HG02588 (cell line): Measurements from ENCODE around the gene SMARCC2.
A peak's percentile ranks its signal among the peaks of the same experiment; 100 is the strongest.

Source experiments
- ATAC-seq: cut with Tn5 transposase; IDR thresholded peaks from one replicate; pipeline ENCODE4 v1.9.1; 2021; ENCODE audit warnings: mild to moderate bottlenecking, moderate library complexity; ENCODE audit not compliant: unreplicated experiment

SMARCC2 gene

DNA sequence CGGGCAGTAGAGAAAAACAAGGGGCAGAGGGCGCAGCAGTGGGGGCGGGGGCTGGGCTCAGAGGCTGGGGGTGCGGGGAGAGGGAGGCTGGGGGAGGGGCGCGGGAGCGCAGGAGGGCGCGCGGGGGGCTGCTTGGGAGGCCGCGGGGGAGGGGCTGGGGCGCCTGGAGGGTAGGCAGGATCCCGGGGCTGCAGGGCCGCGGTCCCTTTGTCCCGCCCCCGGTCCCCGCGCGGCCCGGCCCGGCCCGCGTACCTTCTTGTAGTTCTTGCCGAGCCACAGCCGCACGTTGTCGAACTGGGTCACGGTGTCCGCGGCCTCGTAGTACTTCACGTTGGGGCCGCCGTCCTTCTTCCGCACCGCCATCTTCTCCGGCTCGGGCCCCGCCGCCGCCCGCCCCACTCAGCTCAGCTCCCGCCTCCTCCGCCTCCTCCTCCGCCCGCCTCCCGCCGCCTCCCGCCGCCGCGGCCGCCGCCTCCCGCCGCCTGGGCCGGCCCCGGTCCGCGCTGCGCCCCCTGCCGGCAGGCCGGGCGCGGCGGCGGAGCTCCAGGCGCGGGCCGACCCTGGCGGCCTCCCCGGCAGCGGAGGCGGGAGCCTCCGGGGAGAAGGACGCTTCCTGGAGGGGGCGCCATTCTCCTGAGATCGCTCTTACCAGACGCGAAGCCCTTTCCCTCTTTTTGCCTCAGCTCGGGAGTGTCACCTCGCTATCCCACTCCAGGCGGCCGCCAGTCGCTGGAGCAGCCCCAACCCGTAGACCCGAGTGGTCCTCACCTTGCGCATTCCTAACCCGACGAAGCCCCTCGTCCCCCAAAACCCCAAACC is at the start of gene SMARCC2:
Gene SMARCC2 (minus strand): TSS at position 385 of the 819 bp plus-strand sequence. CDS start 22 bp downstream, at position 363.
- peak; percentile 74 for ATAC-seq

DNA sequence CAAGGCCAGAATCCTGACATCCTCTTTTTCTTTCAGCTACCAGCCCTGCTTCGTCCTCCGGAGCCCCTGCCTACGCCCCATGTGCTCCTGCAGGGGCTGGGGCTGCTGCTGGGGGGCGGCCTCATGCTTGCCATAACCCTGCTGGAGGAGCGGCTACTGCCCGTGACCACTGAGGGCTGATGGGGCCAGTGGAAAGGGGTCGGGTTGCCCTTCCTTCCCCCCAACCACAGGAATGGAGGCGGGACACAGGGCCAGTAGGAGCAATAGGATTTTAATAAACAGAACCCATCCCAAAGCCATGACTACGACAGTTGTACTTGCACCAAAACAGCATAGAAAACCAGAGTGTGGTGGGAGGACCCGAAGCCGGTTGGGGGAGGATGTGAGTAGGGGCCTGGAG is 48.3 kb upstream of the SMARCC2 start:
- no peak for ATAC-seq

DNA sequence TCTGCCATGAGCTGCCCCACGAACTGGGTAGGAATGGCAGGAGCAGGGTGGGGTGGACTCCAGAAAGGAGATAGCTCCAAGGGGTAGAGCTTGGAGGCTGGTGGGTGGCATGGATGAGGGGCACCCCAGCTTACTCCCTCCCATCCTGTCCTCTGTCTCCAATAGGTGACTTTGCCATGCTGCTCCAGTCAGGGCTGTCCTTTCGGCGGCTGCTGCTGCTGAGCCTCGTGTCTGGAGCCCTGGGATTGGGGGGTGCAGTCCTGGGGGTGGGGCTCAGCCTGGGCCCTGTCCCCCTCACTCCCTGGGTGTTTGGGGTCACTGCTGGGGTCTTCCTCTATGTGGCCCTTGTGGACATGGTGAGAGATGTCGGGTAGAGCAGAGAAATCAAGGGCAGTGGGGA is 47.7 kb upstream of the SMARCC2 start:
- no peak for ATAC-seq

DNA sequence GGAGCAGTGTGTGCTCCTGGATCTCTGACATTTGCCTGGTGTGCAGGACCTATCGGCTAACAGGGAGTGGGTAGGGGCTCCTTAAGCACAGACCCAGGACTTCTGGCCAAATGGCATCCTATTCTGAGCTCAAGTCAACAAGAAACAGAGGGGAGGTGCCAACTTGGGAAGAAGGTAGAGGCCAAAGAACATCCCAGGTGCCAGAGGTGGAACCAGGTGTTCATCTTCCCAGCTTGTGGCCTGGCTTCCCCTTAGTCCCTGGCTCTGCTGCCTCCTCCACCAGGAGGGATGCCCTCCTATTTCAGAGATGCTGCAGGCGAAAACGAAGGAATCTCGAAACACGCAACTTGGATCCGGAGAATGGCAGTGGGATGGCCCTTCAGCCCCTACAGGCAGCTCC is 46.8 kb upstream of the SMARCC2 start:
- no peak for ATAC-seq

DNA sequence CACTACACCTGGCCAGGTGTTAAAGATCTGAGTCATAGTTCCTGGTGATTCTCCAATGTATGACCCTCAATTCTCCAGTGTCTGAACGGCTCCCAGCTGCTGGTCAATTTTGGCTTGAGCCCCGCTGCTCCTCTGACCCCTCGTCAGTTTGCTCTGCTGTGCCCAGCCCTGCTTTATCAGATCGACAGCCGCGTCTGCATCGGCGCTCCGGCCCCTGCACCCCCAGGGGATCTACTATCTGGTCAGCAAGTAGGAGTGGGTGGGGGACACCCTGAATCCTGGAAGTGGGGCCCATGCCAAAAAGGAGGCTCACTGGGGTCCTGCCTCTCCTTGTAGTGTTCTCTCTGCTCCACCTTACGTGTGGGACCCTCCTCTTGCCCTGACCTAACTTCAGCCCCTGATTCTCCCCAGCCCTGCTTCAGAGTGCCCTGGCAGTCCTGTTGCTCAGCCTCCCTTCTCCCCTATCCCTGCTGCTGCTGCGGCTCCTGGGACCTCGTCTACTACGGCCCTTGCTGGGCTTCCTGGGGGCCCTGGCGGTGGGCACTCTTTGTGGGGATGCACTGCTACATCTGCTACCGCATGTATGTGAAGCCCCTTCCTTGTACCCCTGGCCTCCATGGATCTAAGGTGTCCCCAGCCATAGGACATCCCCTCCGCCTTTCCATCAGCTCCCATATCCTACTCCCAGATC is 45.6 kb upstream of the SMARCC2 start:
- no peak for ATAC-seq

DNA sequence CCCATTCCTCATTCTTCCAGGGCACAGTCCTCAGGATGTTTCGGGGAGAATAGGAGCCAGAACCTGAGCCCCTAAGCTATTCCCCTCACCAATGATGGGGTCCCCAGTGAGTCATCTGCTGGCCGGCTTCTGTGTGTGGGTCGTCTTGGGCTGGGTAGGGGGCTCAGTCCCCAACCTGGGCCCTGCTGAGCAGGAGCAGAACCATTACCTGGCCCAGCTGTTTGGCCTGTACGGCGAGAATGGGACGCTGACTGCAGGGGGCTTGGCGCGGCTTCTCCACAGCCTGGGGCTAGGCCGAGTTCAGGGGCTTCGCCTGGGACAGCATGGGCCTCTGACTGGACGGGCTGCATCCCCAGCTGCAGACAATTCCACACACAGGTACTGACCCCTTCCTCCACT is 41.9 kb upstream of the SMARCC2 start:
- no peak for ATAC-seq

DNA sequence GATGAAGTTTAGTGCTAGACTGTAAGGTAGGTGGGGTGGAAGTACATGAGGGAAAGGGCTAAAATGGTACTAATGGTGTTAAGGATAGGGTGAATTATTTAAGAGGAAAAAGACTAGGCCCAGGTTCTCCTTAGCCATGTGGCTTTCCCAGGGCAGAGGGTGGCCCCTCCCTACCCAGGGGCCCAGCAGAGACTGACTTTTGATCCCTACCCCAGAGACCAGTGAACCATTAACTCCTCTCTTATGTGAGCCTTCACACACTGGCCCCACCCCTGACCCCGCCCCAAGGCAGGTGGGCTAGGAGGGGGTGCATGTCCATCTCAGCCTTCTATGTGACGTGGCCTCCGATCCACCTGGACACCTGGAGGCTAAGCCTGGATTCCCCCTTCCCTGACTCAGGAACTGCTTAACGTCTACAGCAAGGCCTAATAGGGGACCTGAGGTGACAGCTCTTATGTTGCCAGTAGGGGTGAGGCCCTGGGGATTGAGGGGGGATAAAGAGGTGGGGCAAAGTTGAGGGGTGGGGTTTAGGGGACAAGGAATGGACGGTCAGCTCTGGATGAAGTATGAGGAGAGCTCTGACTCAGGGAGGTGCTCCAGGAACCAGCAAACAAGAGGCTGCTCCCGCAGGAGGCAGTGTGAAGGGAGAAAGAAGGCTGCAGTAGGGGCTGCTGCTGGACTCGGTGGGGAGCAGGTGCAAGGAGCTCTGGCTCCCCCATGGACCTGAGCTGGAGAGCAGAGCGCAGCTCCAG is 41.3 kb upstream of the SMARCC2 start:
- ATAC-seq: no peak

DNA sequence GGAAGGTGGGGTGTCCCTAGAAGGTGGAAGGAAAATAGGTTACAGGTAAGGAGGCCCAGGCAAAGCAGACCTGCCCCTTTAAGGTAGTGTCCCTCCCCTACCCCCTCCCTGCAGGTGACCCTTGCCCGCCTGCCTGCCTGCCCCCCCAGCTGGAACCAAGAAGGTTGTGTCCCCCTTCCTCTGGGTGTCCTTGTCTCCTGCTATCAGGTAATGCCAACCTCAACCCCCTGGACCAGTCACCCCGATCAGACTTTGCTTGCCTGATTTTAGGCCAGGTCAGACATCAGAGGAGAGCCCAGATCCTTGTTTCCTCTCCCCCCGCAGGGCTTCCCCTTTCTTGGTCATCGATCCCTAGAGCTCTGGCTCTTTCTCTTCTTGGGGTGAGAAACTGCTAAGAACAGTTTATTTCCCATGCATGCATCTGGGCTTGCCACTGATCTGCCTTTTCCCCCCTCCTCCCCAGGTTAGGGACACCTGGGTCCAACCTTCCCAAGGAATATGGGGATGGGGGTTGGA is 40.7 kb upstream of the SMARCC2 start, which contains the start of gene SLC39A5:
Gene SLC39A5 (plus strand): TSS at position 136 of the 516 bp plus-strand sequence. CDS start 1,224 bp downstream, outside the sequence.
- ATAC-seq: no peak

DNA sequence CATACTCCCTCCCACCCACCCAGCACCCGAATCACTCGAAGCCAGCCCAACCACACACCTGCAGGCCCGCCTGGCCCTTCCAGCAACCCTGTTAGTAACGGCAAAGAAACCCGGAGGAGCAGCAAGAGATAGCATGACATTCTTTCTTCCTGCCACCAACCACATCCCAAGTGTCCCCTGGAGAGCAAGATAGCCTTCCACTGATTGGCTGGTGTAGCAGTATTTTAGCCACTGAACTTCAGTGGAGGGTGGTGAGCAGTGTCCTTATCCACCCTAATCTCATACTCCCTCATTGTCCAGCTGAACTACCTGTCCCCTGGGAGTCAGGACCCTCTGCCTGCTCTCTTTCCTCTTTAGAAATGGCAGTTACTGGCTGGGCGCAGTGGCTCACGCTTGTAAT is 39.8 kb upstream of the SMARCC2 start:
- no peak for ATAC-seq

DNA sequence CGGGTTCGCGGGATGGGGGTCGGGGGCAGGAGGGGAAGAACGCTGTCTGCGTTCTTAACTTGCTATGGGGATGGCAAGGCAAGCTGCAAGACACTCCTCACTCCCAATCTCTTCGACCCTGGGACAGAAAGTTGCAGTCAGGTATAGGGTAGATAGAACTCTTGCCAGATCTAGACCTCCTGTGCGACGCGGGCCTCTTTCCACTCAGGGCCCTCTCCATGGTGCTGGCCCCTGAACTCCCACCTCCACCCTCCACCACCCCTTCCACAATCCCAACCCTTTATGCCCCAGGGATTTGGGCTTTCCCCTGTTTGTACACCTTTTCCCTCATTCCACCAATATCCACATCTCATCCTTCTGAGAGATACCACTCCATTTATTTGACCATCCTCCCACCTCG is 35.7 kb upstream of the SMARCC2 start:
- no peak for ATAC-seq

DNA sequence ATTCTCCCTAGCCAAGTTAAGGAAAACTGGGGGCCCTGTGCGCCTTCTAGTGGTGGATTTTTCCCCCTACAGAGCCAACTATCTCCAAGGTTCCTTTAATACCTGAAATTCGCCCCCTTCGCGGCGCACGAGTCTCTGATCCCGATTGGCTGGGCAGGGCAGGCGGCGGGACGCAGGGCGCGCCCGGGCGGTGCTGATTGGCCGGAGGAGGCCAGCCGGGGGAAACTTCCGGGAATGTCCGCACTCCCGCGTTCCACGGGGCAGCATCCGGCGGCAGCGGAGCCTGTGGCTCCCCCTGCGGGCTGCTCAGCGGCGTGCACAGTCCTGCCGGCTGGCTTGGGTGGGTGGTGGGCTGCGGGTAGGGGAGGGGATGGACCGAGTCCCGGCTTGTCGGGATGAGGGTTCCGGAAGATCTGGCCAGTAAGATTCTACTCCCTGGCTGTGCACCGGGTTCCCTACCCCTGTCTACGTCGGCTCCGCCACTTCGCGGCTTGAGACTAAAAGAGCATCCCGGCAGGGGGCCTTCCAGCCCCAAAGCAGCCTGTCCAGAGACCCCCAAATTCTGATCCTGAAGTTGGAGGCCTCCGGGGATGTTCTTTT is 34.9 kb upstream of the SMARCC2 start, which contains the start of gene NABP2:
Gene NABP2 (plus strand): TSS at position 241 of the 600 bp plus-strand sequence. CDS start 515 bp downstream, outside the sequence.
- peak; percentile 75 for ATAC-seq

DNA sequence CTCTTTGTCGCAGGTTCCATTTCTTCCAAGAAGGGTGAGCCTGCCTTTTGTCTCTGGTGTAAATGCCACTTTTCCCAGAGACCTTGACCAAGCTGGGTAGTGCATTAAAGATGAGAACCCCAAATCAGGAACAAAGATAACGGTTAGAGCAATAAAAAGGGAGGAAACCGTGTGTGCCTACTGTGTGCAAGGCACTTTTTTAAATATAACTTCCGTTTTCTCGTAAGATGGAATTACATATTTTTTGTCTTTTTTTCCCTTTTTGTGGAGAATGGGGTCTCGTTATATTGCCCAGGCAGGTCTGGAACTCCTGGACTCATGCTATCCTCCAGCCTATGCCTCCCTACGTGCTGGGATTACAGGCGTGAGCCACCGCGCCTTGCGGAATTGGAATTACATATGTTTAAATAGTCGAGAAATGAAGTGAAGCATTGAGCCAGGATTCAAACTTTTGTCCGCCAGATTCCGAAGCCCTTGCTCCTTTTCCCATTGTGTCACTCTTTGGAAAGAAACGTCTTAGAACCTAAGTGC is 34.4 kb upstream of the SMARCC2 start:
- no peak for ATAC-seq

DNA sequence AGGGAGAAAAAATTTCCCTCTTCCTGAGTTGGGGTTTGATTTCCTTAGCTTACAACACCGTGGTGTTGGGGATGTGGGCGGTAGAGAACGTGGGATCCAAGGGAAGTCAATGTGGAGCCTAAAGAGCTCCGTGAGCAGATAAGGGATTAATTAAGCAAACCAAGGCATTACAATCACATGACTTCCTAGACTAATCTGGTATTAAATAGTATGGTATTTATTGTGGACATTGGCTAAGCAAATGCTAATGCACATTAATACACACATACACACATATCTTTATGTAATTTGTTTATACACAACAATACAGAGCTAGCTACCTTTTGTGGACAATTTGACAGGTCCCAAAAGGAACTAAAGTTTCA is 33.2 kb upstream of the SMARCC2 start:
- no peak for ATAC-seq

DNA sequence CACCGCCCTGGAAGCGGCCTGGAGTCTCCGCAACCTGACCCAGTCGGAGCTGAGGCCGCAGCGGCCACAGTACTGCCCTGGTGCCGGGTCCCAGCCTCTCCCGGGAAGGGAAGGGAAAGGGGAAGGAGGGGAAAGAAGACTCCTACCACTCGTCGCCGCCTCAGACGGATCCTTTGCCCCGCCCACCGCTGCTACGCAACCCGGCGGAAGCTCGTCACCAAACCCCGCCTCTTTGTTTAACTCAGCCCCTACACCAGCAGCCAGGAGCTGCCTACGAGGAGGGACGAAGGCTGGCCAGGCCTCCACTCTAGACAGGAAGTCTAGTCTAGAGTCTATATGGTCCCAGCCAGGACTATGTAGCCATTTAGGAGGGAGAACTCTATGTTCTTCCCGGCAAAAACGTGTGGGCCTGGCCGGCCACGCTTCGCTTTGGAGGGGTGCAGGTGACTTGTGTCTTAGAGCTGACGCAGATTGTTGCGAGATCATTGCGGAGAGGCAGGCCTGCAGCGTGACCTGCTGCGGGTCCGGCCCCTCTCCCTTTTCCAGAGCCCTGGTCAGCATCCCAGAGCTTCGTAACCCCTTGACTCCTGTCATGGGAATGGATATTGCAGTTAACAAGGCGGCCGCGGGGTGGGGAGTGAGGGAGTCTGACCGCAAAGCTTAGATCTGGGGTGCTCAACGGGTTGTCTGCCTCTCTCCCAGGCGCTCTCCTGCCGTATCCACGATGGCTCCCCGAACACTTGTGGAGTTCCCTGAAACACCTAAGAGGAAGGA is 32.7 kb upstream of the SMARCC2 start, which contains the start of gene RNF41:
Gene RNF41 (minus strand): TSS at position 166 of the 774 bp plus-strand sequence. CDS start 7,875 bp downstream, outside the sequence.
- peak; percentile 69 for ATAC-seq

DNA sequence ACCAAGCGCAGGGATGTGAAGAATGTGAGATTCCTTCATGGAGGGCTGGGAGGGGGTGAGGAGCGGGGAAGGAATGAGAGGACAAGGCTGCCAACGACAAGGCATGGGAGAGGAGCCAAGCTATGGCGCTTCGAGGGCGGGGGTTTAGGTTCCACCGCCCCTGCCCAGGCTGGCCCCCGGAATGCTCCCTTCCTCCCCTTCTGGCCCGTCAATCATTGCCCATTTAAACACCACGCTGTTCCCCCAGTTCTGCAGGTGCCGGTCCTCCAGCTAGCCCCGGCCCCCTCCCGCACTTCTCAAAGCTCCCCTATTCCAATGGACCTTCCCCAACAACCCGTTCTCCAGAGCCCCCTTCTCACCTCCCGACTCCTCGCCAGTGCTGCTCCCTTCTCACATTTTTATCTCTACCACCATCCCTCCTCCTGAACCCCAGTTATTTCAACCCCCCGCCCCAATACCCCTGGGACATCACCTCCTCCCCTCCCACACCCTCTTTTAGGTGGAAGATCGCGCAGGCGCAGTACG is 32.0 kb upstream of the SMARCC2 start:
- no peak for ATAC-seq

DNA sequence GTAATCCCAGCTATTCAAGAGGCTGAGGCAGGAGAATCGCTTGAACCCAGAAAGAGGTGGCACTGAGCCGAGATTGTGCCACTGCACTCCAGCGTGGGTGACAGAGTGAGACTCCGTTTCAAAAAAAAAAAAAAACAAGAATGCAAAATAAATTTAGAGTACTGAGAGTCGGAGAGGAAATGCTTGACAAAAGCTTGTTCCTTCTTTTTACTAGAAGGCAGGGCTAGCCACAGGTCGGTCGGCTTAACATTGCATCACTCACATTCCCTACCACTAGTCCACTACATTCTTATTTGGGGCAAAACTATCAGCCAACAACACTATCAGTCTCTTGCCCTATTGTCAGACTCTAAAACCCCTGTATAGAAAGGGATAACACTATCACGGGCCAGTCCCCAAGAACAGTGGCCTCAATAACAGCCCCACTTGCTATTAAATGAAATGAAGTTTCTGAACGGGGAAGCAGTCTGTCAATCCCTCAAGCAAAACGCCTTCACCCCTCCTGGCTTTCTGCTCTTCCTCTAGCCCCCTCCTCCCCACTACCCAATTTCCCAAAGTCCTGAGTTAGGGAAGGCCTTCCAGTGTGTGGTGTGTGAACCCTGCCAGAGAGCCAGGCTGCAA is 31.4 kb upstream of the SMARCC2 start:
- no peak for ATAC-seq

DNA sequence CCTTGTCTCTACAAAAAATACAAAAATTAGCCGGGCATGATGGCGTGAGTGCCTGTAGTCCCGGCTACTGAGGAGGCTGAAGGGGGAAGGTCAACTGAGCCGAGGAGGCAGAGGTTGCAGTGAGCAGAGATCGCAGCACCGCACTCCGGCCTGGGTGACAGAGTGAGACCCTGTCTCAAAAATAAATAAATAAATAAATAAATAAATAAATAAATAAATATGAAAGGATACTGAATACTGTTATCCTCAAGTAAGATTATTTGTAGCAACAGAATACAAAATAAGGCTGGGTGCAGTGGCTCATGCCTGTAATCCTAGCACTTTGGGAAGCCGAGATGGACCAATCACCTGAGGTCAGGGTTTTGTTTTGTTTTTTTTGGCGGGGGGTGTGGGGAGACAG is 30.6 kb upstream of the SMARCC2 start:
- ATAC-seq: no peak

DNA sequence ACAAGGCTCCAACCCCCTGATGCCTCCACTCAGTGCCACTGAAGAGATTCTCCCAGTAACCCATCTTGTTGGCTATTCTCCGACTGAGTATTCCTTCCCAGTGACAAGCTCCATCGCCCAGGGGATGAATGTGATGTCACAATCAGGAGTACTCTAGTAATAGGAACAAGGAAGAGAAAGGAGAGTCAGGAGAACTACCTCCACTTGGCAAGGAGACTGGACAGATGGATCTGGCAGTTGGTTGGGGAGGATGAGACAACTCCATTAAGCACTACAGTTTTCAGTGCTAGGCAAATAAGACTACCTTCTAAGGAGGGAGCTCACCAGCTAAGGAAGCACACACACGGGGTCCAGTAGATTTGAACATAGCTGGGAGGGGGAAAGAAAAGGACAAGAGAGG is 27.2 kb upstream of the SMARCC2 start:
- ATAC-seq: no peak

DNA sequence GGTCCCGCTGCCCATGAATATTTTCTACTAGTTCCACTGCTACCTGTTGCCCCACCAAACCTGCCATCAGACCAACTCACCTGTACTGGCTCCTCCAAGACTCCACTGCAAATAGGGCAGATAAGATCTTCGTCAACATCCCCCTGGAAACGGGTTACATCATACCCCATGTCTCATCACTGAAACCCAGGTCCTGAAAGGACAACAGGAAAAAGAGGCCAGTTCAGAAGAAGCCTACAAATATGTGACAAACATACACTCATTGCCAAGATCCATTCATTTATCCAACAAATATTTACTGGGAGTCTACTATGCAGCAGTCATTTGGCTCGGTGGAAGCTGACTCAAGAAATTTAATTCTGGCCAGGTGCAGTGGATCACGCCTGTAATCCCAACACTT is 24.6 kb upstream of the SMARCC2 start:
- ATAC-seq: no peak
